ENCODE data around the gene HOXD10. TPM values are rescaled to one million over a fixed set of nuclear protein-coding genes. Genes with fewer than 3 reads are reported as not detected.

The HOXD10 gene
- total RNA-seq, 4 donors from 2014 or later, result 0.56 to 1.1 (median 0.56) TPM; not detected in 1

- no peak for ATAC-seq (ENCODE audit: low FRiP score)
- TF ChIP-seq, protein P1, sequence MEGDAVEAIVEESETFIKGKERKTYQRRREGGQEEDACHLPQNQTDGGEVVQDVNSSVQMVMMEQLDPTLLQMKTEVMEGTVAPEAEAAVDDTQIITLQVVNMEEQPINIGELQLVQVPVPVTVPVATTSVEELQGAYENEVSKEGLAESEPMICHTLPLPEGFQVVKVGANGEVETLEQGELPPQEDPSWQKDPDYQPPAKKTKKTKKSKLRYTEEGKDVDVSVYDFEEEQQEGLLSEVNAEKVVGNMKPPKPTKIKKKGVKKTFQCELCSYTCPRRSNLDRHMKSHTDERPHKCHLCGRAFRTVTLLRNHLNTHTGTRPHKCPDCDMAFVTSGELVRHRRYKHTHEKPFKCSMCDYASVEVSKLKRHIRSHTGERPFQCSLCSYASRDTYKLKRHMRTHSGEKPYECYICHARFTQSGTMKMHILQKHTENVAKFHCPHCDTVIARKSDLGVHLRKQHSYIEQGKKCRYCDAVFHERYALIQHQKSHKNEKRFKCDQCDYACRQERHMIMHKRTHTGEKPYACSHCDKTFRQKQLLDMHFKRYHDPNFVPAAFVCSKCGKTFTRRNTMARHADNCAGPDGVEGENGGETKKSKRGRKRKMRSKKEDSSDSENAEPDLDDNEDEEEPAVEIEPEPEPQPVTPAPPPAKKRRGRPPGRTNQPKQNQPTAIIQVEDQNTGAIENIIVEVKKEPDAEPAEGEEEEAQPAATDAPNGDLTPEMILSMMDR (IDR thresholded peaks at IDR 0.05), result no peak
- no peak for DNase-seq (ENCODE audit: low spot score)
Measured at GRCh38 chr2:176082824-176083751, 33.5 kb upstream of the HOXD10 start.

- ATAC-seq (ENCODE audit: low FRiP score) (no peak), DNase-seq (ENCODE audit: low spot score) (no peak)
- TF ChIP-seq, protein P1 (IDR thresholded peaks at IDR 0.05), result no peak
Measured at GRCh38 chr2:176083796-176084261, 32.7 kb upstream of the HOXD10 start, which contains the start of gene EVX2. EVX2 (minus strand) TSS chr2:176083962; CDS start chr2:176083776, 186 bp downstream.

DNA sequence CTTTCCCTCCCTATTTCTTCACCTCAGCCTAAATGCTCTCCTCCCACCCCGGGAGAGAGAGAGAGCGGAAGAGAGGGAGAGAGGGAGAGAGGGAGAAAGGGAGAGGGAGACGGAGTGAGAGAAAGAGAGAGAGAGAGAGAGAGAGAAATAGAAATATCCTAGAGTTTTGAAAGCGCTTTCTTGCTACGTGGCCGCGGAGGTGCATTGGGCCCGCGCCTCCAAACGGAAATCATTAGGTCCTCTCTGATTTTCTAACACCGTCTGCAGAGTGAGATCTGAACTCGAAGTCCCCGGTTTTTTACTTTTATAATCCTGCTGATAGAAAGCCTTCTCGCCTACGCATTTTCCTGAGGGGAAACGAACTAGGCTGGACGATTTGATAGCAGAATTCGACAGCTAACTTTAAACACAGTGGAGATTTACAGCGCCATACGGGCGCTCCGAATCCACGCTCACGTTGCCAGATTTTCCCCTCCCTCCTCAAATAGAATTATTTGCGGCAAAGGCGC, 31.9 kb upstream of the HOXD10 start:
- DNase-seq (ENCODE audit: low spot score) (no peak), ATAC-seq (ENCODE audit: low FRiP score) (no peak)
- TF ChIP-seq, protein P1 (IDR thresholded peaks at IDR 0.05), result no peak

DNA sequence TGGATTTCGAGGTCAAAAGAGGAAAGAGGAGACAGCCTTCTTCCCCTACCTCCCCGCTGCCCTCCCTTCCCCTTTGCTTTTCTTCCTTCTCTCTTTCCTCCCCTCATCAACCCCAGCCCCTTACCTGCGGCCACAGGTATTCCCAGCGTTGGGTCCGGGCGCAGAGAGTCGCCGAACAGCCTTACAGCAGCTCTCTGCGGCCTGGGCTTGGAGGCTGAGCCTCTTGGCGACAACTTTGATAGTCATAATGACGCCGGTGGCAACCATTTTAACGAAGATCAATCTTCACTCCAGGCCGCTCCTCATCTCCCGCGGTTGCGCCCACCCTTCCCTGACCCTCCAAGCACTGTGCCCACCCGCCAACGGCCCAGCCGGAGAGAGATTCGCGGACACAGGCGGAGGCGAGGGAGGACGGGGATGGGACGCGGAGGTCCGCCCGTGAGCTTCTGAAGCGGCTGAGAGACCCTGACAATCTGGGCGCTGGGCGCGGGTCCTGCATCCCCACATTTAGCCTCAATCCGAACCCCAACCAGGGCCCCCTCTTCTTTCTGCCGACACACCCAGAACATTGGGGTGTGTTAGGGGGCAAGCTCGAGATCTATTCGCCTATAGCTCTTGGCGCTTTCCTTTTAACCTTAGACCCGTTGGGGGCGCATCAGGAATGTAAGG, 31.3 kb upstream of the HOXD10 start:
- ATAC-seq (ENCODE audit: low FRiP score), result no peak
- DNase-seq (ENCODE audit: low spot score), result no peak
- TF ChIP-seq, protein P1 (IDR thresholded peaks at IDR 0.05), result no peak

DNA sequence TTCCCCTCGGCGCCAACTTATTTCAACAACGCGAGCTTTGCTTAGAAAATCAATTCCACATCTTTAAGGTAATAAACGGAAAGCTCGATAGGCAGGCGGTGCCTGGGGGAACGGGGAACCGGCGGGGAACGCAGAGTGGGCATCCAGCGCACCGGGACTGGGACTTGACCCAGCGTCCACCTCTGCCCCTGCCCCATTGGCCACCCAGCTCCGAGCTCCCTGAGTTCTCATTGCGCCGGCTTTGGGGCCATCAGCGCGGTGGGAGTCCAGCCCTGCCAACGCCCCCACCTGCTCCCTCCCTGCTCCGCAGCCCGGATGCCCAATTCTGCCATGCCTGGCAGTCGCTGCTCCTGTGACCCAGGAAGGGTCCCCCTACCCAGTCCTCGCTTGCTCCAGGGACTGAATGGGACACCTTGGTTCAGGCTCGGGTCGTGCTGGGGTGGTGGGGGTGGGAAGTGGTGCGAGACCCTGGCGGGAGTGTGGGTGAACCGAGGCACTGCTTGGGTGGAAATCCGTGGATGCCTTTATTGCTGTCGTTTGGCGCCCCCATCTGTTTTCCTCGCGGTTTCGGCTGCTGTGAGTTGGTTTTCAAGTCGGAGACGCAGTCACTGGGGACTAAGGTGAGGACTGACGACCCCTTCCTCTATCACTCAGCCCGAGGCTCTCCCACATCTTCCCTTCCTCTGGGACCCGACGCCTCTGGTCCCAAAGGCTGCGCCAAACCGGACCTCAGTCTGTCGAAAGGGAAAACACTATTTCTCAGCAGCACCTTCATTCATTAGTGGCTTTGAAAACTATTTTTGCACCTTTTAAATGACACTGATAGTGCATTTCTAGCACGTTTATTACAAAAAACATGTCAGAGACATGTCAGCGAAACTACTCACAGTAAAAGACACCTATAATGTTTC, 30.5 kb upstream of the HOXD10 start:
- TF ChIP-seq, protein P1 (IDR thresholded peaks at IDR 0.05), result no peak
- DNase-seq (ENCODE audit: low spot score) (no peak), ATAC-seq (ENCODE audit: low FRiP score) (no peak)

- DNase-seq (ENCODE audit: low spot score), result no peak
- TF ChIP-seq, protein P1 (IDR thresholded peaks at IDR 0.05), result no peak
- ATAC-seq (ENCODE audit: low FRiP score), result no peak
Measured at GRCh38 chr2:176087330-176088047, 29.1 kb upstream of the HOXD10 start.
